Lower leg skin (tissue), 3 donors: ENCODE data around the gene RHBG.

Experiments
- POLR2A ChIP-seq, 2 donors: fragments of 450-650 bp; IDR thresholded peaks; one replicate each; pipeline ENCODE4 v1.6.1; 2016 to 2017; ENCODE audit warnings: antibody characterized with exemption in 2 of 2, mild to moderate bottlenecking in 1 of 2, moderate library complexity in 1 of 2
- TF ChIP-seq, protein P1 (sequence below), 3 donors: fragments of 450-650 bp; IDR thresholded peaks; one replicate each; pipeline ENCODE4 v1.5.1; 2016; ENCODE audit warnings: antibody characterized with exemption in 3 of 3, mild to moderate bottlenecking in 3 of 3, moderate library complexity in 2 of 3

DNA sequence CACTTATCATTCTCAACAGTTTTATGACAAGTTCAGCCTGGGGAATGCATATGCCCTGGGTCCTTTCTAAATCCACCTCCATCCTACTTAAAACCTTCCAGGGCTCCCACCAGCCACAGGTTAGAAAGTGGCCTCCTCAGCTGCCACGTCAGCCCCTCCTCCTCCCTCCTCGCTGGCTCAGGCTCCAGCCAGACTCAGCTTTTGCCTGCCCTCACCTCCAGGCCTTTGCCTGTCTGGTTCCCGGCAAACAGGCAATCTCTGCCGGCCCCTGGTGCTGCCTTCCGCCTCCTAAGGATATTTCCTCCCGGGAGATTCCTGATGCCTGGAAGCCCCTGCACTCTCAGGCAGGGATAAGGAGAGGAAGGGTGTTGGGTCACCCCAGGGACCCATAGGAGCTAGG is 9.5 kb downstream of the RHBG start:
- TF ChIP-seq, protein P1, sequence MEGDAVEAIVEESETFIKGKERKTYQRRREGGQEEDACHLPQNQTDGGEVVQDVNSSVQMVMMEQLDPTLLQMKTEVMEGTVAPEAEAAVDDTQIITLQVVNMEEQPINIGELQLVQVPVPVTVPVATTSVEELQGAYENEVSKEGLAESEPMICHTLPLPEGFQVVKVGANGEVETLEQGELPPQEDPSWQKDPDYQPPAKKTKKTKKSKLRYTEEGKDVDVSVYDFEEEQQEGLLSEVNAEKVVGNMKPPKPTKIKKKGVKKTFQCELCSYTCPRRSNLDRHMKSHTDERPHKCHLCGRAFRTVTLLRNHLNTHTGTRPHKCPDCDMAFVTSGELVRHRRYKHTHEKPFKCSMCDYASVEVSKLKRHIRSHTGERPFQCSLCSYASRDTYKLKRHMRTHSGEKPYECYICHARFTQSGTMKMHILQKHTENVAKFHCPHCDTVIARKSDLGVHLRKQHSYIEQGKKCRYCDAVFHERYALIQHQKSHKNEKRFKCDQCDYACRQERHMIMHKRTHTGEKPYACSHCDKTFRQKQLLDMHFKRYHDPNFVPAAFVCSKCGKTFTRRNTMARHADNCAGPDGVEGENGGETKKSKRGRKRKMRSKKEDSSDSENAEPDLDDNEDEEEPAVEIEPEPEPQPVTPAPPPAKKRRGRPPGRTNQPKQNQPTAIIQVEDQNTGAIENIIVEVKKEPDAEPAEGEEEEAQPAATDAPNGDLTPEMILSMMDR (IDR thresholded peaks at IDR 0.05) = no peak
- TF ChIP-seq POLR2A (IDR thresholded peaks at IDR 0.05) = no peak
